Dermis lymphatic vessel endothelial cell (primary cell): ENCODE data around the gene DIPK1A. TPM values are rescaled to one million over a fixed set of nuclear protein-coding genes. Genes with fewer than 3 reads are reported as not detected.

ENCODE experiments used
- total RNA-seq: library from RNA; depleted of rRNA; stranded (reverse); fragments of >200 nt; gene quantifications from 2 replicates; pipeline ENCODE4 v1.2.1, GENCODE V29; 2014

DIPK1A gene
- total RNA-seq = 0.17 and 0.33 TPM in 2 replicates

GRCh38 chr1:92961131-92961895 lies at the start of gene DIPK1A:
Gene DIPK1A, minus strand, starts transcription at chr1:92961462. Its CDS starts 33 bp downstream, at chr1:92961429.

GRCh38 chr1:92831762-92832536 lies 129.3 kb downstream of the DIPK1A start, which contains the start of gene RPL5:
Gene RPL5, plus strand, starts transcription at chr1:92832040. Its CDS starts 75 bp downstream, at chr1:92832115.

Other genes with a start within 250 kb of the DIPK1A start
- gene EVI5, start 176.4 kb downstream of the DIPK1A start, total RNA-seq = 24.6 and 27.6 TPM in 2 replicates
- 1,322 and 1,707 TPM in 2 replicates for gene RPL5, start 129.4 kb downstream of the DIPK1A start, total RNA-seq
- 29.9 and 41.0 TPM in 2 replicates for gene MTF2, start 117.8 kb upstream of the DIPK1A start, total RNA-seq
- gene TMED5, start 219.0 kb upstream of the DIPK1A start, total RNA-seq = 41.2 and 59.7 TPM in 2 replicates
- 5.2 and 7.0 TPM in 2 replicates for gene CCDC18, start 219.3 kb upstream of the DIPK1A start, total RNA-seq